NOMO-1 (cell line): ENCODE measurements around the gene BAIAP2L1.
A peak's percentile ranks its signal among the peaks of the same experiment; 100 is the strongest.

Experiments
- DNase-seq, 2 experiments: peaks; one replicate each; lab custom pipeline; 2025; ENCODE audit not compliant: unreplicated experiment in 2 of 2; lab: John Stamatoyannopoulos, UW

BAIAP2L1 gene

DNA sequence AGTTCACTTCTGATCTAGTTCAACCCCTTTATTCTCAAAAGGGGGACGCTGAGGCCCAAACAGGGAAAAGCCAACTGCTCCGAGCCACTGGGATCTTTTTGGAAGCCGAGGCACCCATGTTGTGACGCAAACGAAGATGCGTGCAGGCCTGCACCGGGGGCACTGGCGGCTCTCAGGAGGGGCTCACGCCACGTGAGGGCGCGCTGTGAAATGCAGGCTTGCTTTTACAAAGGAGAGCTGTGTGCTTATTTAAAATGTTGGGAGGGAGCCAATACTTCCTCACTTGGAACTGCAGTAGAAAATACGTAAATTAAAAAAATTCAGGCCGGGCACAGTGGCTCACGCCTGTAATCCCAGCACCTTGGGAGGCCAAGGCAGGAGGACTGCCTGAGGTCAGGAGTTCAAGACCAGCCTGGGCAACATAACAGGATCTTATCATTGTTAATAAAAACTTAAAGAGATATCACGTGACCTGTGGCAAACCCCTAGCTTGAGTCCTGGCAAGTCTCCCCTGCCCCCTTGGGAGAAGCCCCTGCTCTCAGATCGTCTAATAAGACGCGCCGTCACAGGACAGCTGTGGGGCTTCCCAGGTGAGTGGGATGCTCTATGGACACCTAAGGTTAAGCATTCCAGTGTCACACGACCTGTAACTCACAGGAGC is 103.1 kb downstream of the BAIAP2L1 start:
- DNase-seq = no peak

DNA sequence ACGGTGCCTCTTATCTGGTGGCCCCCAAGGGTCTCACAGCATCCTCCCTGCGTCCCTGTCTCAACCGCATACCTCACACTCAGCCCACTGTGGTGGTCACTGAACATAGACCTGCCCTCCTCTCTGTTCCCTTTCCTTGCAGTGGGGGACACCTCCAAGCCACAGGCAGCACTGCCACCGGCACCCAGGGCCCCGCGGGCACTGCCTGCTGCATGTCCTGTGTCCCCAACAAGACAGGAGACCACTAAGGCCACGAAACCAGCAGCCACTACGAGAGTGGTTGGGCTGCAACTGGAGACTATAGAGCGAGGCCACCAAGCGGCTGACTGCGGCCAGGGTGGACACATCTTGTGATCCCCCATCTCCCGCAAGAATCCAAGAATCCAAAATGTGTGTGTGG is 104.1 kb downstream of the BAIAP2L1 start:
- no peak for DNase-seq

DNA sequence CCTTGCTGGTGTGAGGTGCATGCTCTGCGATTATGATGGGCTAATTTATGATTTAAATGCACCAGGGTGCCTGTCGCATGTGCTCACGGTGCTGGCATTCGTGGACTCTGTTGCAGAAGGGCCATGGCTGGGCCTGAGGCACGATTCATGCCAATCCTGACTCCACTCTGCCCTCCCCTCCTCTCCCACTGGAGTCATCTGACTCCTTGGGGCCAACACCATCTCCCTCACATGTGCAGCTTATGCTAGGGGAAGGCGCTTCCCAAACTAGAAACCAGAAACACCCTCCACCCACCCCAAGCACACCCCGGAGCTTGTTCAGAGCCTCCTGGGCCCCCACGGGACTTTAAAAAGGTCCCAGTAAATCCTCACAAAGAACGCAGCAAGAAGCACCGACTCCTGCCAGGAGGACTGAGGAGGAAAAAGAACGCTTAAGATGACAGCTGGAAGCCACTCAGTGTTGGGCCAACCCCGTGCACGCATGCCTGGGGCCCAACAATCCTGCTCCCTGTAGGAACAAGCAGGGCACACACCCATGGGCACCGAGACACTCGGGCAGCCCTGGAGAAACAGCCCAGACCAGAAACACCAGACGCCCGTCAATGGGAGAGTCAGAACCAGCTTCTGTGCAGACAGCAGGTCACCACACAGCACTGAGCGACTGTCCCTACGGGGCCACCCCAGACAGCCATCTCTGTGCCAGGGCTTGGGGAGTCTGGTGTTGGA is 105.3 kb downstream of the BAIAP2L1 start:
- DNase-seq = no peak

DNA sequence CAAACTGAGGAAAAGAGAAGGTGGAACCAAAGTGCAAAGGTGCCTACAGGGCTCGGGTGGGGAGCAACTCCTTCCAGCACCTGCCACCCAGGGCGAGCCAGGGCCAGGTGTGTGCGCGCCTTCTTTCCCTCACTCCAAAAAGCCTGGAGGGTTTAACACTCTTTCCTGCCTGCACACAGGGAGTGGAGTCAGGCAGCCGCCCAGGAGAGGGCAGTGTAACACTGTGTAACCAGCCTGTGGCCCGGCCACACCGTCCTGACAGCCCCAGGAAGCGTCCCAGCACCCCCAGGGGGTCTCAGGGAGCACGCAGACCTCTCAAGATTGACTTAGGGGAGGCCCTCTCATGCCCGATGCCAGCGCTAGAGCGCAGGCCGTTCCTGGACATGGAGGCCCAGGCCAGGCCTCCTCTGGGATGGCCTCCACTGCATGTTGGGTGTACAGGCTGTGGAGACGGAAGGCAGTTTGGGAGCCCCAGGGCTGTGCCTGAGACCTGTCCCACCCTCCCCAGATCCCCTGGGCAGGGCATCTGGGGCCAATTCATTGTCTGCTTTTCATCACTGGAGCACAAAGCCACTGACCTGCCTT is 106.0 kb downstream of the BAIAP2L1 start:
- peak; percentile 28 to 37 for DNase-seq

DNA sequence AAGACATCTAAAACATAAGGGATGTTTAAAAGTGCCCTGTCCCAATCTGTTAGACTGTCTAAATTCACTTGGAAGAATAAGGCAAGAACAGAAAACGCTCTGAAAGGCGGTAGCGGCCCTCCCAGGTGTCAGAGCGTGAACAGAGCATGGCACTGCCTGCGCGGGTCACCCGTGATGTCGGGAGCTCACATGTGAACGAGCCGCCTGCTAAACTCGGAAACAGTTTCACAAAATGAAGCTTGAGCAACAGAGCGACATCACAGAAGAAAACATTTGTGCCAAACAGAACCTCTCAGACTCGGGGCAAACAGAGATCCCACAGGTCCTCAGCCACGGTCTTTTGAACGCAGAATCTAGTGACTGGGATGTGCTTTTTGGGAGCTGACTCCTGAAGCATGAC is 106.6 kb downstream of the BAIAP2L1 start:
- DNase-seq = no peak

DNA sequence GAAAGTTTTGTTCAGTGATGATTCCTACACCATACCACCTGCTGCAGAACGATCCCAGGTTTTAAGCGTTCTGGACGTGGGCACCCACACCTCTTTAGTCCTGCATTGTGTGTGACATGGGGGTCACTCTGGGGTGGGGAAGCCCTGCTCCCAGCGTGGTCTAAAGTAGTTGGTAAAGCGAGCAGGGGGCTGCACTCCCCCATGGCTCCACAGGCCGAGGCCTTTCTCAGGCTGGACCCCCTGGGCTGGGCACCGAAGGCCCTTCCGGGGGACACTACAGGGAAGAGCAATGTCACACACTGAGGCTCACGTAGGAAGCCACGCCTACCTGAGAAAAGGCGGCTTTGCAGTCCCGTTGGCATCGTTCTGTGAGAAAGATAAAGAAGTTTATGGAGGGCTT is 107.1 kb downstream of the BAIAP2L1 start:
- no peak for DNase-seq

DNA sequence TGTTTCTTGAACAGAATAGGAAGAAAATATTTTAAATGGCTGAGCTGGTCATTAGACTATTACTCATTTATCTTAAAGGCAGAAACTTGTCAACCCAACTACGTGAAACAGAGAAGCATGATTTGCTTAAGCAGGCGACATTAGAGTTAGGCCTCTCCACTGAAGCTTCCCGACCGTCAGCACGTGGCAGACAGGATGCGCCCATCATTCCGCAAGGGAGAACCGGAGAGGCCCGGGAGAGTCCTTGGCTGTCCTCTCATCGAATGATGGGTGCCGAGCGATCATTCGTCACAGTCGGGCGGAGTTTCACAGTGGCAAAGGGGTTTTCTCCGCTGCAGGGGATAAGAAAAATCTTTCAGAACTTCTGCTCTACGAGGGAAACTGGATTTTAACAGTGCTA is 107.6 kb downstream of the BAIAP2L1 start:
- no peak for DNase-seq

DNA sequence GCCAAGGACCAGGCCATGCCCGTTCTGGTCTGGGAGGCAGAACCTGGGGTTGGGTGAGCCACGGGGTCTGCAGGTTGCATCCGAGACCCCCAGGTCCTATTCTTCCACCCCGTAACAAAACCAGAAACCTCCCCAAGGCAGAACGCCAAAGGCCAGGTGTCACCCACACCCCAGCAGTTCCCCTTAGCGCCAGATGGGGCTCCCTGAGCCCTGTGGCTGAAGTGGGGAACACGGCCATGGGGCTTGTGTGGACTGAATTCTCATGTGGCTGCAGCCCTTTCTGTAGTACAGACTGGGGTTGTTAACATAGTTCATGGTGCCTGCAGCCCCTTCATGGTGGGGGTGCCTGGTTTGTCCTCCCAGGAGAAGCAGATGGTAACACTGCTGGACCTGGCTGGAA is 109.2 kb downstream of the BAIAP2L1 start:
- no peak for DNase-seq

DNA sequence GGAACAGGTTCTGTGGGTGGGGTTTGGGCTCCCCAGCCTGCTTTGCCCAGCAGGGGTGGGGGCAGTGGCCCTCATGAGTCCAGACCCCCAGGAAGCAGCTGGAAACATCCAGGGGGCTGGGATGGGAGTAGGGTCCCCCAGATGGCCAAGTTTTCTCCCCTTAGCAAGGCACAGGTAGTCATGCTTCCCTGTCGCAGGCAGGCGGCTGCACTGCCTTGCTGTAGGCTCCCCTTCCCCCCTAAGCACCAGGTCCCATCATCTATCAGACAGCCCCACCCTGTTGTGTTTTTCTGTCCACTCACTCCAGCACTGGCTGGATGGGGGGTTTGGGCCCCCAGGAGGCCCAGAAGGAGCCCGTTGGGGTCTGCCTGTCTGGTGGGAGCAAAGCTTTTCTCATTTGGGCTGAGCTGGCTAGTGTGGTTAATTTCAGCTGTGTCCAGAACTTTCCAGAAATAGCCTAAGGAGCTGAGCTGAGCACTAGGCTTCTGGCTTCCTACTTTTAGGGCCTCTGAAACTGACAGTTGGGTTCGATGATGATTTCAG is 111.5 kb downstream of the BAIAP2L1 start:
- no peak for DNase-seq

DNA sequence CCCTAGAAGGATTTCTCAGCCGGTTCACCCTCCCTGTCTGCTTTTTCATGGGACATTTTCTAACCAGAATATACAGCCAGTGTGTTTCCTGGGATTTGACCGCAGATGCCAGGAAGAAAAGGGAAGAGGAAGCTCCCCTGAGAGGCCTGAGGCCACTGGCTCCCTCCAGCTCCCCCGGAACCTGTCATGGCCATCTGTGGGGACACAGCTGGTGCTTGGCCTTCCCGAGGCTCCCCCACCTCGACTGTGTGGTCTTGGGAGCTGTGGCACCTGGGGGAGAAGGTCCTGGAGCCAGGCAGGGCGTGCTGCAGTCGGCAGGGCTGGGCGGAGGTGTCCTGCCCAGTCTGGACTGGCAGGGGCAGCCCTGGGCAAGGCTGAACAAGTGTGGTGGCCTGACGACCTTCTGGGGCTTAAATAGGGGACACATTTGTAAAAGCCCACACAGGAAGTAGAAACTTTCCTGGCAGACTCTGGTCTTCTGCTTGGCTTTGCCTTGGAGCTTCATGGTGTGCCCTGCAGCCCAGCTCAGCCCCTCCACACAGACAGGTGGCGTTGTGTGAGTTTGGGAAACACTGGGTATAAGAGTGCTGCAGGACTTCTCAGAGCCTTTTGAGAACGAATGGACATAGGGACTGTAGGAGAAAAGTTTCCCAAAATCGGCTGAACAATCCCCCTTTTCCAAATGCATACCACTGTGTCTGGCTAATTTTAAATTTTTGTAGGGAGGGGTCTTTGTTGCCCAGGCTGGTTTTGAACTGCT is 112.6 kb downstream of the BAIAP2L1 start:
- DNase-seq = no peak

DNA sequence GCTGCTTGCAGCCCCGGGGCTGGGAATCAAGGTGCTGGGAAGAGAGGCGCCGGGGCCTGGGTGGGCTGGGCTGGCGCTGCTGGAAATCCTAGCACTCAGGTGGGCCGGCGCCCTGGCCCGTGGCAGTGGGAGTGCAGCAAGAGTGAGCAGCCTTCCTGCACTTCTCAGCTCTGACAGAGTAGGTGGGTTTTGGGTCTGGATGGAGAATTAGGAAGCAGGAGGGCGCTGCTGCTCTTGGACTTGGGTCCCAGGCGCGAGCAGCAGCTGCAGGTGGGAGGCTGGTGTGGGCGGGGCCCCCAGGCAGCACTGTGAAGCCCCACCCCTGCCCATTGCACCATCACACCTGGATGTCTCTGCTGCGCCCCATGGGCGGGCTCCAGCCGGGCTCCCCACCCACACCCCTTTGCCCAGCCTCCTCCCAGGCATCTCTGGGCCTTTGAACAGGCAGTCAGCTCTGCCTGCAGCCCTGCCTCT is 113.4 kb downstream of the BAIAP2L1 start:
- DNase-seq = no peak

DNA sequence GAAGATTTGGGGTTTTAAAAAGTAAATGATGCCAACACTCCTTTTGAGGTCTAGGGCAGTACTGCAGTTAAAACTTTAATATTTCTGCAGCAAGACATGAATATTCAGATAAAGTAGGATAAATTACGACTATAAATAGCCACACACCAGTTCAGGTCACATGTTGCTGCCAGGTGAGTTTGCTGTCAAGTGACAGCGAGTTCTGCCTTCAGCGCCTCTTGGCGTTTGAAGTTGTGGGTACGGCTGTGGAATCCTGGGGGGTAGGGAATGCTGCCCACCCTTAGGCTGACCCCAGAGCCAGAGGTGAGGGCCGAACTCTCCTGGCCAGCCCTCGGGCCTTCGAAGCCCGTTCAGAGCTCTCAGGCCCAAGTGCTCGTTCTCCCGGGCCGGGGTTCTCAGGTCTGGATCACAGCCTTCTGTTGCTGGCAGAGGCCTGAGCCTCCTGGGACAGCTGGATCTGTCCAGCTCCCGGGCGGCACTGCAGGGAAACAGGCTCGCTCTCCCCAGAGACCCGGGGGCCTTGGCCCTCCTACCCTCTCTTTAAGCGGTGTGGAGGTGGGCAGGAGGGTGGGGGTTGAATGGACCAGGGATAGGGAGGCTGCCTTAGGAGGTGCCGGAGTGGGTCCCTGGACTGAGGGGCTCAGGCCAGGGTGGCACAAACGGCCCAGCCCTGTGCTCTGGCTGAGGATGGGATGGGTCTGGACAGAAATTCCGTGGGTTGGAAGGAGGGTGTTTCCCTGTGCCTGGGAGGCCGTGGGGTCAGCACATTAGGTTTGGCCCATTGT is 114.0 kb downstream of the BAIAP2L1 start:
- DNase-seq = peak in 1 of 2 experiments; percentile 35

DNA sequence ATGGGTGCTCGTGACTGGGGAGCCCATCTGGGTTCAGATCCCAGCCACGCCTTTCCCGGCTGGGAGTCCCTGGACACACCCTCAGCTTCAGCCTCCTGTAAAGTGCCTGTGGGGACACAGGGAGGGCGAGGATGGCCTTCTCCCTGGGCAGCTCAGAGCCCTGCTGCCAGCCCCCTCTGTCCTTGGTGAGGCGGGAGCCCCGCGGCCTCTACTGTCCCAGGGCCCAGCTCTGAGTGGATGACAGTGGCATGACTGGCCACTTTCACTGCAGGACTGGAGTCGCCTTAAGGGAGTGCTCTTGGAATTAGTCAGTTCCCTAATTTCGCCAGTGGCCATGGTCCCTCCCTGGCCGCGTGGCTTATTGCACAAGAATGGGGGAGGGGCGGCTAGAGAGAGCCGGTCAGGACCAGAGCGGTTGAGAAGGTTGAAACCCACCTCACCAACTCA is 114.8 kb downstream of the BAIAP2L1 start:
- DNase-seq = peak; percentile 57 to 79

DNA sequence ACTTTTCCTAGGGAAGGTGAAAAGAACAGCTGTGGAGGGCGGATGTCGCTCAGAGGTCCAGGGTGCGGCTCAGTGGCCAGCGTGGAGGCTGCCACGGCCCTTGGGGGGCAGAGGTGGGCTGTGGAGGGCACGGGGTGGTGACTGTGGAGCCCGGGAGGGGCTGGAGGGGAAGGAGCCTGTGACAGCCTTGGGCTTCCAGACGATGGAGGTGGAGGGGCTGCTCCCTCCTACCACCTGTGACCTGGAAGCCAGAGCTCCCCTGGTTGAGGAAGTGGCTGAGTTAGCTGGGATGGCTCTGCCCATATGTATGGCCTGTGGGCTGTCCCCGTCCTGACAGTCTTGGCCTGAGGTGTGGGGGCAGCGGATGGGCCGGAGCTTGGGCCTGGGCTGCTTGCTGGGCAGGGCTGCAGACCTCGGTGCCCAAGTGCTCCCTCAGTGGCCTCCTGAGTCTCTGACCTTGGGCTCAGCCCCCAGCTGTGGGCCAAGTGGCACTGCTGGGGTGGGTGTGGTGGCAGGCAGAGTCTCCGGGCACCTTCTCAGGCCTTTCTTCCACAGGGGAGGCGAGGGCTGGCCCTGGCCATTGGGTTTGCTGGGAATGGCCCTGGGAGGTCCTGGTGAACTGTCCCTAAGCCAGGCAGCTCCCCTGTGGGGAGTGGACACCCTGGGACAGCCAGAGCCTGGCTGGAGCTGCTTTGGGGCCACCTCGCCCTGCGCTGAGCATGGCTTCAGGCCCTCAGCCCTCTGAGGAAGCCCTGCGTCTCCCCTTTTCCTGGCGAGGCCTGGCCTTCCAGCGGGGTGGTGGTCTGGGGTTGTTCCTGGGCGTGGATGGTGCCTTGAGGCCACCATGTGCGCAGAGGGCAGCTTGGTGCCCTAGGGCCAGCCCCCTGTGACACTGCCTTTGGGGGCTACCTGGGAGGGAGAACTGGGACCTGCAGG is 115.5 kb downstream of the BAIAP2L1 start:
- DNase-seq = no peak

DNA sequence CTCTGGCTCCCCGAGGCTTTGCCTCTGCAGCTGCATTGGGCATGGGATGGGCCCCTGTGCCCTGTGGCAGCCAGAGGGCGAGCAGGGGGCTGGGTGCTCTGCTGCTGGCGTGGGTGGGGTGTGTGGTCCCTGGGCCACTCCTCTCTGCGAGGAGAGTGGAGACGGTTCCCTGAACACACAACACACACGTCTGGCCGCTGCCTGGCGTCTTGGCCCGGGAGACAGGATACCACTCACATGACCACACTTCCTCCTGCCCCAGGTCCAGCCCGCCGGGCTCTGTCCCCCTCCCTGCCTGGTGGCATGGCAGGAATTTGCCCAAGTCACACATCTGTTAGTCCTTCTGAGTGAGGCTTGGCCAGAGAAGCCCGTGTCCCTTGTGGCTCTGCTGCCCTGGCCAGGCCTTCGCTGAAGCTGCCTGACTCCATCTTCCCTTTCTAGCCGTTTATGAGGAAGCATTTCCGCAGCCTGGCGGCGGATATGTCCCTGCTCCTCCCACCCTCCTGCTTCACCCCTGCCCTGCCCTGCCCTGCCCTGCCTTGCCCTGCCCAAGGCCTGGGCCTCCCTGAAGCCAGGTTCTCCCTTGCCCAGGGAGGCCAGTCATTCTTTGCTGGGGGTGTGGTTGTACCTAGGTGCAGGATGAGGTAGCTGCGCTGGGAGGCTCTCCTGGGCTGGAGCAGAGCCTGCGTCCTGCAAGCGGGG is 116.4 kb downstream of the BAIAP2L1 start:
- DNase-seq = peak; percentile 62 to 75

DNA sequence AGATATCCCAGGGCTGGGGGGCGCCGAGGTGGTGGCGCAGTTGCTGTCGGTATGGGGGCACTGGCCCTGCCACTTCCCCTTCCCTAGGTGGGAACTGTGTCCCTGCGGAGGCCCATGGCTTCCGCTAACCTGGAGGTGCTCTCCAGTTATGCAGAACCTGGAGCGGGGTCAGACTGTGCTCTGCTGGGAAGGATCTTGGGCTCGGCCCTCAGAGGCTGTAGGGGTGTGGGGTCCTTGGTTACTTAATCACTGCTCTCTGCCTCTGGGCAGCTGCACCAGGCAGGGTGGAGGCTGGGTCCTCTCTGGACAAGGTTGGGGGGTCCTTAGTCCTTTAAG is 117.0 kb downstream of the BAIAP2L1 start:
- DNase-seq = no peak

DNA sequence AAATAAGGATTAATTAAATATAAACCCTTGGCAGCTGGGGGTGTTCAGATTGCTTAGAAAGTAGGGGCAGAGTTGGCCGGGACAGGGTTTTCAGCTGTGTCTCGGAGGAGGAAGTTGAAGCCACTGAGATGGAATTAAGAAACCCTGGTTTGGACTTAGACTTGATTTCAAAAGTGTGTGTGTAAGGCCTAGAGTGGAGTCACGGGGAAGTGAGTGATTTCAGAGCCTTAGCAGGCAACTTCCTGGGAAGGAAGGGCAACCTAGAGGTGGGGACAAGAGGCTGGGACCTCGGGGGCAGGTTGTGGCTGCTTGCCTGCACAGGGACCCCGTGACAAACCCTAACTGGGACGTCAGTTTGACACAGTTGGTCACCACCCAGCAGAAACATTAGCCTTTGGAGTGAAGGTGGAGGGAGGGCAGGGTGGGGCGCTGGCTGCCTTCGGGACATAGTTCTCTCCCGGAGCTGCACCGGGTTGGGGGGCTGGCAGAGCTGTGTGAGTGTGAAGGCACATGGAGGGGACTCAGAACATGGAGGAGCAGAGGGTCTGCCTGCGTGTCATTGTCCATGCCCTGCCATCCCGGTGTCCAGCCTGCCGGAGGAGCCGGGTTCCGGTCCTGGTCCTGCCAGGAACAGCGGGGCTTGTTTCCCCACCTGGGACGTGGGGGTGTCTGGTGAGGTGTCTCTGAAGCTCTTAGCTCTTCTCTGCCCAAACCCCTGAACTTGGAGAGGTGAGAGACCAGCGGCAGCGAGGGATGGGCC is 117.6 kb downstream of the BAIAP2L1 start:
- DNase-seq = peak; percentile 96 to 97

DNA sequence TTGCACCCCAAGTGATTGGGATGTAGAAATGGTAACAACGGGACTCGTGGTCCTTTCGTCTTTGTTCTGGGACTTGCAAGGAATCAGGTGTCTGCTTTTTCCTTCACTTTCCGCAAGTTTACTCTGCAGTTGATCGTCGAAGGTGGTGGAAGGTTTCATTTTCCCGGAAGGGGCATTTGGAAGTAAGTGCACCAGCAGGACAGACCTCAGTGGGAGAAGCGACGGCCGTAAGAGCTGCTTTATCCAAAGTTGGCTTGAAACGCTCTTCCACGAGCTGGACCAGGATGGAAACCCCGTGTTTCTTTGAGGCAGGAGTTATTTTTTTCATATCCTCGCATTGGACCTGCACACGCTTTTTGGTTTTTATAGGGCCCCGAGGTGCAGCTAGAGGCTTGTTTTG is 118.2 kb downstream of the BAIAP2L1 start:
- no peak for DNase-seq
